HG02840 (cell line): ENCODE data around the gene SEMA6C.
"Not testable (repeated sequence)": the region's sequence is repeated elsewhere in the genome, so short reads cannot be mapped to it uniquely, and the experiment has no call there.

Source experiments
- ATAC-seq: cut with Tn5 transposase; IDR thresholded peaks from one replicate; pipeline ENCODE4 v1.9.1; 2021; ENCODE audit warnings: mild to moderate bottlenecking, moderate library complexity, moderate number of reproducible peaks; ENCODE audit not compliant: unreplicated experiment, low FRiP score

The SEMA6C gene

GRCh38 chr1:151146412-151147131, at the start of gene SEMA6C:
Gene SEMA6C, minus strand, starts transcription at chr1:151146631. Its CDS starts 4,010 bp downstream, at chr1:151142621.
- ATAC-seq = peak; percentile 96

- ATAC-seq = not testable (repeated sequence)
Measured at GRCh38 chr1:151194894-151195594, 48.6 kb upstream of the SEMA6C start.

DNA sequence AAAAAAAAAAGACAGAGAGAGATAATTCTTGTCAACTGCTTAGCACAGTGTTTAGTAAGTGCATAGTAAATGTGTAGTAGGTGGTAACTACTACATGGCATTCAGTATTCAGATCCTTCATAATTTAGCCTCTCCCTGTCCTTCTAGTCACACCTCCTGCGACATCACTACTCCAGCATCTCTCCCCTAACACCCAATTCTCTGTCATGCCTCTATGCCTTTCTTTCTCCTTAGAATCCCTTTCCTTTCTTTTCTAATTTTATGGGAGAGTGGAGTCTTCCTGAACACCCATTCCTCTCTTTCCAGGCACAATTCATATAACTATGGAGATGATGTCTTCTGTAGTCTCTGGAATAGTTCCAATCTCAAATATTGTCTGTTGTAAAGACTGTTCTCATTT, 47.4 kb upstream of the SEMA6C start:
- no peak for ATAC-seq

DNA sequence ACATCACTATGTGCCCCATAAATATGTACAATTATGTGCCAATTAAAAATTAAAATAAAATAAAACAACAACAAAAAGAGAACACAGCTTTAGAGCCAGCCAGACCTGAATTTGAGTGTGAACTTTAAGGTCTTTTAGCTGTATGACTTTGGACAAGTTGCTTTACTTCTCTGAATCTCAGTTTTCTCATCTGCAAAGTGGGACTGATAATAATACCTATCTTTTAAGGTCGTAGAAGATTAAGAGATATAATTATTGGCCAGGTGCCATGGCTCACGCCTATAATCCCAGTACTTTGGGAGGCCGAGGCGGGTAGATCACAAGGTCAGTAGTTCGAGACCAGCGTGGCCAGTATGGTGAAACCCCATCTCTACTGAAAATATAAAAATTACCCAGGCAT, 46.9 kb upstream of the SEMA6C start:
- ATAC-seq = no peak

GRCh38 chr1:151192047-151192446, 45.6 kb upstream of the SEMA6C start:
- ATAC-seq = no peak

- ATAC-seq = peak; percentile 71
Measured at GRCh38 chr1:151189637-151190445, 43.4 kb upstream of the SEMA6C start, which contains the start of gene VPS72. Gene VPS72, minus strand, starts transcription at chr1:151190197. Its CDS starts 76 bp downstream, at chr1:151190121.

DNA sequence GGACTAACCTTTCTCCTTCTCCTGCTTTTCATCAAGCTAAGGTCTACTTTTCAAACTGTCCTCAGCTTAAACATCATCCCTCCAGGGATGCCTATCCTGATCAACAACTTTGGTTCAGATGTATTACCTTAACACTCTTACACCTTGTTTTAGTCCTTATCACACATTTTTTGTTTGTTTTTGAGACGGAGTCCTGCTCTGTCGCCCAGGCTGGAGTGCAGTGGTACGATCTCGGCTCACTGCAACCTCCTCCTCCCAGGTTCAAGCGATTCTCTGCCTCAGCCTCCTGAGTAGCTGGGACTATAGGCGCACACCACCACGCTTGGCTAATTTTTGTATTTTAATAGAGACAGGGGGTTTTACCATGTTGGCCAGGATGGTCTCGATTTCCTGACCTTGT, 42.2 kb upstream of the SEMA6C start:
- not testable (repeated sequence) for ATAC-seq

- ATAC-seq = no peak
Measured at GRCh38 chr1:151187205-151187604, 40.8 kb upstream of the SEMA6C start.

DNA sequence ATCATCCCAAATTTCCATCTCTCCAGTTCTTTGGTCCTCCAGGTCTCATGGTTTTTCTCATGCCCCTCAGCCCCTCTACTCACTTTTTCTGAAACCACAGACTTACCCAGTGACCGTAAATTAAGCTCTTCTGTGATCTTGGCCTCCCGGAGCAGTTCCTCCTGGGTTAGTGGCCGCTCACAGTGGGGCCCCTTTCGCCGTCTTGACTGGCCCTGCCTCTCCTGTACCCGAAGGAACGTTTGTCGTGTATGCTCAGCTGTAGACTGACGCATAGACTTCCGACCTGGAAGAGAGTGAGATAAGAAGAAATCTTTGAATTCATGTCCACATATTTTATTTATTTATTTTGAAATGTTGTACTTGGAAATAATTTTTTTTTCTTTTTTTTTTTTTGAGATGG, 37.8 kb upstream of the SEMA6C start:
- no peak for ATAC-seq

- no peak for ATAC-seq
Measured at GRCh38 chr1:151176514-151177045, 30.1 kb upstream of the SEMA6C start.

DNA sequence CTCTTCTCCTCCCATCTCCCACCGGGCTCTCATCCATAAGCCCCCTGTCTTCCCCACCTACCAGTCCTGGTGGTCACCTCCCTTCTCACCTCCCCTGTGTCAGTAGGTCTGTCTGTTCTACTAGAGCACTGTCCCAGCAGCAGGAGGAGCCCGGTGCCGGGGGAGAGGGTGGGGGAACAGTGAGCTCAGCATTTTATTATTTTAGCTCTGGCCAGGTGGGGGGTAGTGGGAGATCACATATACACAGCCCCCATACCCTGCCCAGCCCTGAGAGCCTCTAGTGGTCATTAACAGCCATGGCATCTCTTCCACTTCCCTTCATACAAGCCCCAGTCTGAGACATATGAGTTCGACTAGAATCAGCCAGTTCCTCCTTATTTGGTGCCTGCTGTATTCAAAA, 29.4 kb upstream of the SEMA6C start, which contains the start of gene TMOD4:
TMOD4 (minus strand) TSS at position 119 of the 400 bp plus-strand sequence. CDS start 1,106 bp downstream, outside the sequence.
- ATAC-seq = no peak

GRCh38 chr1:151175041-151175741, 28.8 kb upstream of the SEMA6C start:
- no peak for ATAC-seq

GRCh38 chr1:151171190-151171589, 24.8 kb upstream of the SEMA6C start:
- no peak for ATAC-seq

DNA sequence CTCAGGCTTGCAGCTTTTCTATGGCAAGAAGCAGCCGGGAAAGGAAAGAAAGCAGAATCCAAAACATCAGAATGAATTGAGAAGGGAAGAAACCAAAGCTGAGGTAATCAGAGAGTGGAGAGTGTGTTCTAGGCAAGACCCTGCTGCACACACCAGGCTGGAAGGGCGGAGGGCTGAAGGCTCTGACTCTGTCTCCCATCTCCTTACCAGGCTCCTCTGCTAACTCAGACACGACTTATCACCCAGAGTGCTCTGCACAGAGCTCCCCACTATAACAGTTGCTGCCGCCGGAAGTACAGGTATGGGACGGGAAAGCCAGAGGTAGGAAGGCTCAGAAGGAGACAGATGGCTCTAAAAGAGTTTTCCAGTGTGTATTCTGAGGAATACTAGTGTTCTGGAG, 20.7 kb upstream of the SEMA6C start:
- no peak for ATAC-seq

GRCh38 chr1:151166505-151166956, 20.1 kb upstream of the SEMA6C start:
- no peak for ATAC-seq

- ATAC-seq = peak; percentile 86
Measured at GRCh38 chr1:151165738-151166504, 19.5 kb upstream of the SEMA6C start, which contains the start of the genes LYSMD1 and SCNM1. Gene LYSMD1, minus strand, starts transcription at chr1:151165902. Its CDS starts 644 bp downstream, at chr1:151165258. Gene SCNM1, plus strand, starts transcription at chr1:151166144. Its CDS starts 9 bp downstream, at chr1:151166153.

DNA sequence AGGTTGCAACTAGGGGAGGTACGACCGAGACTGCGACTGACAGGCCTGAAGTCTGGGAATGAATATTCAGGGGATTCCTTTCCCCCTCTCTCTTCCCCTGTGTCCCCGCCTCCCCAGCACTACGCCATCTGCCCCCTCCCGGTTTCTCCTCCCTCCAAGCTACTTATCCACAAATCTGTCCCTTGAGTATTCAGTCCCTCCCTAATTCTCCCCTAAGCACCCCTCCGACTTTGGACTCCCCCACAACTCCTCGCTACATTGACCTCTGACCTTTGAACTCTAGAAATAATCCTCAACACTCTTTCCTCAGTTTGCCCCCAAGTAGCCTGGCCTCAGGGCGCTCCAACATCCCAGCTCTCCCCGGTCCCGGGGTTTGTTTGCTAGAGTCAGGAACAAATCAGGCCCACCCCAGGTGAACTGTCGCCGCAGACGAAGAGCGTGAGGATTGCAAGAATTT, 18.9 kb upstream of the SEMA6C start:
- ATAC-seq = no peak

DNA sequence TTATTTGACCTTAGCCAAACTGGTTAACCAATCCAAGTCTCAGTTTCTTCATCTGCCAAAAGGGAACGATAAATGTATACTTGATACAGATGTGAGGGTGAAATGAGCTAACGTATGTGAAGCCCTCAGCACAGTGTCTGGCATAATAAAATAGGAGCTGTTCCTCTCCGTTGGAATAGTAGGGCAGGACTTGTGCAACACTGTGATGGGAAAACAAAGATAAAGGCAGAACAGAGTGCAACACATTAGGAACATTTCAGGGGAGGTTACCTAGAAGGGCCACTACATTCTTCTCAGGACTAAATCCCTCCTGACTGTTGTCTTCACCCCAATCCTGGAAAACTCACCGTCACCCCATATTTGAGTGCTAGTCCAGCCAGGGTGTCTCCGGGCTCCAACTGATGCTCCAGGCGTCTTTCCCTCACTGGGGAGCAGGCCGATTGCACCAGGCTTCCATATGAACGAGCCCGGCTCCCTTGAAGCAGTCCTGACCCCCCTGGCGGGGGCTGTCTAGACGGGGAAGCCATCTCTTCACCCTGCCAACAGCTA, 18.4 kb upstream of the SEMA6C start:
- no peak for ATAC-seq

DNA sequence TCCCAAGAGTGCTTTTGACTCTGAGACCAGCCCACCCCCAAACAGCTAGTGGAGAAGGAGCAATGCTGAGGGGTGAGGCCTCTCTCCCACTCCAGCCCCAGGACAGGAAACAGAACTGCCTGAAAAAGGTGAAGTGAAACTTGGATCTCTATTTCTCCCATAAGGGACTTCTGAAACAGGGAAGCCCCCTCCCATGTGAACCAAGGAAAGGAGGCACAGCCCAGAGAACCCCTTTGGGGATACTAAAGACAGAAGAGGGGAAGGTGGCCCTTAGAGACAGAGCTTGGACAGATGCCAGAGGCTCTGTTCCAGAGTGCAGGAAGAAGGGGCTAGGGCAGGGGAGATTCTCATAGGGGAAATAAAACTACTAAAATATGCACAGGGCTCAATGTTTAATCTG, 12.9 kb upstream of the SEMA6C start:
- ATAC-seq = no peak
